BLaER1 treated with 17β-estradiol and CSF1 and Interleukin-3, amounts not matched to agents 10 nM and 100 nM (cell line): ENCODE measurements around the gene CSPG4.
A peak's percentile ranks its signal among the peaks of the same experiment; 100 is the strongest.
"Not testable (repeated sequence)": the region's sequence is repeated elsewhere in the genome, so short reads cannot be mapped to it uniquely, and the experiment has no call there.

Experiments
- H3K27ac ChIP-seq, 11 experiments: shearing (Covaris generic); formaldehyde crosslinking; 2 replicates each; pipeline ENCODE4 v1.8.1; 2022
- H3K27me3 ChIP-seq, 11 experiments: shearing (Covaris generic); formaldehyde crosslinking; 2 replicates each; pipeline ENCODE4 v1.8.1; 2022
- H3K36me3 ChIP-seq, 11 experiments: shearing (Covaris generic); formaldehyde crosslinking; 2 replicates each; pipeline ENCODE4 v1.8.1; 2022
- H3K4me1 ChIP-seq, 10 experiments: shearing (Covaris generic); formaldehyde crosslinking; 2 replicates each; pipeline ENCODE4 v1.8.1; 2022
- H3K4me2 ChIP-seq, 11 experiments: shearing (Covaris generic); formaldehyde crosslinking; 2 replicates each; pipeline ENCODE4 v1.8.1; 2022
- H3K4me3 ChIP-seq, 10 experiments: shearing (Covaris generic); formaldehyde crosslinking; 2 replicates each; pipeline ENCODE4 v1.8.1; 2022
- H3K9ac ChIP-seq, 11 experiments: shearing (Covaris generic); formaldehyde crosslinking; 2 replicates each; pipeline ENCODE4 v1.8.1; 2022
- H3K9me3 ChIP-seq, 11 experiments: shearing (Covaris generic); formaldehyde crosslinking; replicated peaks in 1 of 11; 2 replicates each; pipeline ENCODE4 v1.8.1; 2022
- H4K20me1 ChIP-seq, 11 experiments: shearing (Covaris generic); formaldehyde crosslinking; 2 replicates each; pipeline ENCODE4 v1.8.1; 2022
- Cebpa-rat ChIP-seq, 11 experiments: shearing (Covaris generic); IDR thresholded peaks; 2 replicates each; pipeline ENCODE4 v1.8.1; 2022

CSPG4 gene

GRCh38 chr15:75697523-75697922, 15.1 kb downstream of the CSPG4 start:
- no peaks in the 10 kb centered on the region for H3K9me3 ChIP-seq
- H3K4me1 ChIP-seq, result peaks cover 97 to 99% (median 97%) of the 10 kb centered on the region in 10 experiments
- H3K27me3 ChIP-seq, result peaks cover 0 to 6% (median 0%) of the 10 kb centered on the region in 11 experiments; a peak in 1 of 22 replicates
- peak overlapping the region in 7 of 11 experiments; percentile 9 to 78 (median 71); a peak in 6 of 22 replicates for H3K27ac ChIP-seq
- H3K4me3 ChIP-seq, result no peak overlapping the region
- no peaks in the 10 kb centered on the region for H3K36me3 ChIP-seq
- H4K20me1 ChIP-seq, result peaks cover 0 to 14% (median 0%) of the 10 kb centered on the region in 11 experiments; a peak in 7 of 22 replicates
- peak overlapping the region in 5 of 11 experiments; percentile 58 to 71 (median 67); a peak in 8 of 22 replicates for H3K9ac ChIP-seq
- H3K4me2 ChIP-seq, result peak overlapping the region; percentile 90 to 100 (median 96)
- no peak for TF ChIP-seq Cebpa-rat (IDR thresholded peaks at IDR 0.05)

GRCh38 chr15:75696854-75697259, 15.8 kb downstream of the CSPG4 start:
- Histone ChIP-seq H3K4me3 (no peak overlapping the region), H3K9ac (peak overlapping the region in 10 of 11 experiments; percentile 25 to 71 (median 54); a peak in 16 of 22 replicates), H3K27ac (peak overlapping the region in 10 of 11 experiments; percentile 9 to 78 (median 68); a peak in 17 of 22 replicates), H3K9me3 (no peaks in the 10 kb centered on the region), H3K4me2 (peak overlapping the region; percentile 90 to 100 (median 96)), H3K27me3 (peaks cover 0 to 6% (median 0%) of the 10 kb centered on the region in 11 experiments; a peak in 1 of 22 replicates), H4K20me1 (peaks cover 0 to 14% (median 0%) of the 10 kb centered on the region in 11 experiments; a peak in 7 of 22 replicates), H3K4me1 (peaks cover 97 to 99% (median 97%) of the 10 kb centered on the region in 10 experiments), H3K36me3 (no peaks in the 10 kb centered on the region)
- TF ChIP-seq Cebpa-rat (IDR thresholded peaks at IDR 0.05), result no peak

GRCh38 chr15:75696311-75696720, 16.3 kb downstream of the CSPG4 start:
- Histone ChIP-seq H3K36me3 (no peaks in the 10 kb centered on the region), H3K9me3 (no peaks in the 10 kb centered on the region), H3K27ac (peak overlapping the region in 10 of 11 experiments; percentile 9 to 78 (median 68); a peak in 16 of 22 replicates), H3K27me3 (peaks cover 0 to 6% (median 0%) of the 10 kb centered on the region in 11 experiments; a peak in 1 of 22 replicates), H3K4me2 (peak overlapping the region; percentile 90 to 100 (median 96)), H3K9ac (peak overlapping the region in 10 of 11 experiments; percentile 25 to 71 (median 54); a peak in 14 of 22 replicates), H3K4me3 (no peak overlapping the region), H4K20me1 (peaks cover 0 to 14% (median 0%) of the 10 kb centered on the region in 11 experiments; a peak in 7 of 22 replicates), H3K4me1 (peaks cover 96 to 98% (median 97%) of the 10 kb centered on the region in 10 experiments)
- TF ChIP-seq Cebpa-rat (IDR thresholded peaks at IDR 0.05), result peak in 1 of 11 experiments; percentile 40; a peak in 1 of 22 replicates

- Histone ChIP-seq H3K27ac (peak overlapping the region in 9 of 11 experiments; percentile 47 to 78 (median 69); a peak in 15 of 22 replicates), H3K9ac (peak overlapping the region in 9 of 11 experiments; percentile 35 to 68 (median 56); a peak in 12 of 22 replicates)
Observed at GRCh38 chr15:75695634-75696310, 16.9 kb downstream of the CSPG4 start.

GRCh38 chr15:75695220-75695619, 17.4 kb downstream of the CSPG4 start:
- TF ChIP-seq Cebpa-rat (IDR thresholded peaks at IDR 0.05), result no peak
- Histone ChIP-seq H3K9me3 (no peaks in the 10 kb centered on the region), H3K27me3 (peaks cover 0 to 6% (median 0%) of the 10 kb centered on the region in 11 experiments; a peak in 1 of 22 replicates), H3K27ac (peak overlapping the region in 9 of 11 experiments; percentile 47 to 78 (median 69); a peak in 16 of 22 replicates), H3K4me3 (peak overlapping the region in 2 of 10 experiments; percentile 10 to 16; a peak in 2 of 20 replicates), H3K9ac (peak overlapping the region in 9 of 11 experiments; percentile 35 to 69 (median 58); a peak in 13 of 22 replicates), H3K36me3 (no peaks in the 10 kb centered on the region), H3K4me2 (peak overlapping the region; percentile 90 to 100 (median 96)), H4K20me1 (peaks cover 0 to 14% (median 0%) of the 10 kb centered on the region in 11 experiments; a peak in 7 of 22 replicates), H3K4me1 (peaks cover 85 to 98% (median 97%) of the 10 kb centered on the region in 10 experiments)

More at GRCh38 chr15:75695634-75696310, 16.9 kb downstream of the CSPG4 start:
- peaks cover 91 to 98% (median 97%) of the 10 kb centered on the region in 10 experiments for H3K4me1 ChIP-seq
- no peaks in the 10 kb centered on the region for H3K36me3 ChIP-seq
- no peaks in the 10 kb centered on the region for H3K9me3 ChIP-seq
- peak overlapping the region in 1 of 10 experiments; percentile 16; a peak in 1 of 20 replicates for H3K4me3 ChIP-seq
- H3K4me2 ChIP-seq, result peak overlapping the region; percentile 90 to 100 (median 96)
- no peak for TF ChIP-seq Cebpa-rat (IDR thresholded peaks at IDR 0.05)
- H3K27me3 ChIP-seq, result peaks cover 0 to 6% (median 0%) of the 10 kb centered on the region in 11 experiments; a peak in 1 of 22 replicates
- H4K20me1 ChIP-seq, result peaks cover 0 to 14% (median 0%) of the 10 kb centered on the region in 11 experiments; a peak in 7 of 22 replicates

- Histone ChIP-seq H3K4me2 (peak overlapping the region; percentile 90 to 100 (median 96)), H3K4me3 (peak overlapping the region in 3 of 10 experiments; percentile 4 to 29 (median 20); a peak in 4 of 20 replicates), H3K27ac (peak overlapping the region in 10 of 11 experiments; percentile 2 to 78 (median 69); a peak in 18 of 22 replicates), H3K36me3 (no peaks in the 10 kb centered on the region), H3K9ac (peak overlapping the region in 9 of 11 experiments; percentile 38 to 69 (median 61); a peak in 18 of 22 replicates), H3K27me3 (peaks cover 0 to 6% (median 0%) of the 10 kb centered on the region in 11 experiments; a peak in 1 of 22 replicates), H4K20me1 (peaks cover 0 to 14% (median 0%) of the 10 kb centered on the region in 11 experiments; a peak in 7 of 22 replicates), H3K9me3 (no peaks in the 10 kb centered on the region), H3K4me1 (peaks cover 78 to 93% (median 92%) of the 10 kb centered on the region in 10 experiments)
- TF ChIP-seq Cebpa-rat (IDR thresholded peaks at IDR 0.05), result no peak
Observed at GRCh38 chr15:75694241-75695182, 18.1 kb downstream of the CSPG4 start.

- Histone ChIP-seq H3K27me3 (peaks cover 0 to 6% (median 0%) of the 10 kb centered on the region in 11 experiments; a peak in 1 of 22 replicates), H3K4me2 (peak overlapping the region; percentile 90 to 100 (median 96)), H4K20me1 (peaks cover 0 to 15% (median 0%) of the 10 kb centered on the region in 11 experiments; a peak in 5 of 22 replicates), H3K36me3 (no peaks in the 10 kb centered on the region), H3K4me1 (peaks cover 70 to 84% (median 84%) of the 10 kb centered on the region in 10 experiments), H3K27ac (peak overlapping the region in 10 of 11 experiments; percentile 2 to 78 (median 69); a peak in 18 of 22 replicates), H3K9me3 (no peaks in the 10 kb centered on the region), H3K4me3 (peak overlapping the region in 4 of 10 experiments; percentile 4 to 29 (median 18); a peak in 6 of 20 replicates), H3K9ac (peak overlapping the region in 9 of 11 experiments; percentile 38 to 69 (median 61); a peak in 18 of 22 replicates)
- TF ChIP-seq Cebpa-rat (IDR thresholded peaks at IDR 0.05), result no peak
Observed at GRCh38 chr15:75693501-75694240, 19.0 kb downstream of the CSPG4 start.

- not testable (repeated sequence) for H3K27me3 ChIP-seq, H3K36me3 ChIP-seq, H3K9me3 ChIP-seq
- peak overlapping the region in 6 of 11 experiments; percentile 43 to 69 (median 65); a peak in 7 of 22 replicates for H3K9ac ChIP-seq
- H3K27ac ChIP-seq, result peak overlapping the region in 9 of 11 experiments; percentile 63 to 78 (median 69); a peak in 12 of 22 replicates
- peak overlapping the region; percentile 90 to 100 (median 96) for H3K4me2 ChIP-seq
- H3K4me1 ChIP-seq, result peaks cover 64 to 78% (median 77%) of the 10 kb centered on the region in 10 experiments
- H3K4me3 ChIP-seq, result peak overlapping the region in 2 of 10 experiments; percentile 4 to 15; a peak in 4 of 20 replicates
- H4K20me1 ChIP-seq, result peaks cover 0 to 17% (median 0%) of the 10 kb centered on the region in 11 experiments; a peak in 5 of 22 replicates
Observed at GRCh38 chr15:75693028-75693427, 19.6 kb downstream of the CSPG4 start.

GRCh38 chr15:75692311-75692710, 20.3 kb downstream of the CSPG4 start:
- Histone ChIP-seq H3K4me2 (peak overlapping the region; percentile 40 to 100 (median 96)), H3K4me1 (peaks cover 57 to 71% (median 70%) of the 10 kb centered on the region in 10 experiments), H4K20me1 (peaks cover 0 to 17% (median 0%) of the 10 kb centered on the region in 11 experiments; a peak in 5 of 22 replicates), H3K9ac (peak overlapping the region in 3 of 11 experiments; percentile 1 to 24 (median 16); a peak in 1 of 22 replicates), H3K27ac (peak overlapping the region in 1 of 11 experiments; percentile 3; a peak in 1 of 22 replicates)
- H3K9me3 ChIP-seq, H3K36me3 ChIP-seq, H3K27me3 ChIP-seq, H3K4me3 ChIP-seq: not testable (repeated sequence)

- H3K27ac ChIP-seq, H3K4me3 ChIP-seq, H3K4me2 ChIP-seq, H3K9ac ChIP-seq, H3K27me3 ChIP-seq, H3K36me3 ChIP-seq, H3K9me3 ChIP-seq: not testable (repeated sequence)
- H4K20me1 ChIP-seq, result peaks cover 0 to 12% (median 0%) of the 10 kb centered on the region in 11 experiments; a peak in 5 of 22 replicates
- H3K4me1 ChIP-seq, result peaks cover 28 to 45% (median 42%) of the 10 kb centered on the region in 10 experiments
Observed at GRCh38 chr15:75689429-75689828, 23.2 kb downstream of the CSPG4 start.
